ENCODE results near the gene USP30.
"Not testable (repeated sequence)": the region's sequence is repeated elsewhere in the genome, so short reads cannot be mapped to it uniquely, and the experiment has no call there.

USP30 gene

GRCh38 chr12:109052414-109053323 lies at the start of gene USP30:
Gene USP30 (plus strand): TSS chr12:109052576. CDS start chr12:109052679, 103 bp downstream.
- DNase-seq (ENCODE audit: low read depth): peak; percentile 85

GRCh38 chr12:109004017-109004416 lies 48.4 kb upstream of the USP30 start:
- DNase-seq (ENCODE audit: low read depth): no peak

GRCh38 chr12:109009766-109010165 lies 42.6 kb upstream of the USP30 start:
- DNase-seq (ENCODE audit: low read depth): no peak

- no peak for DNase-seq (ENCODE audit: low read depth)
Observed at GRCh38 chr12:109010259-109010658, 42.1 kb upstream of the USP30 start.

GRCh38 chr12:109014984-109015765 lies 37.2 kb upstream of the USP30 start:
- DNase-seq (ENCODE audit: low read depth): no peak

GRCh38 chr12:109016016-109016415 lies 36.4 kb upstream of the USP30 start:
- no peak for DNase-seq (ENCODE audit: low read depth)

GRCh38 chr12:109016978-109017377 lies 35.4 kb upstream of the USP30 start:
- no peak for DNase-seq (ENCODE audit: low read depth)

- DNase-seq (ENCODE audit: low read depth): no peak
Observed at GRCh38 chr12:109018296-109018695, 34.1 kb upstream of the USP30 start.

- no peak for DNase-seq (ENCODE audit: low read depth)
Observed at GRCh38 chr12:109020146-109020795, 32.1 kb upstream of the USP30 start.

GRCh38 chr12:109020796-109021380 lies 31.5 kb upstream of the USP30 start, which contains the start of gene SVOP:
Gene SVOP (minus strand): TSS chr12:109021068. CDS start chr12:109020868, 200 bp downstream.
- DNase-seq (ENCODE audit: low read depth): peak; percentile 54

GRCh38 chr12:109027767-109028166 lies 24.6 kb upstream of the USP30 start:
- no peak for DNase-seq (ENCODE audit: low read depth)

- DNase-seq (ENCODE audit: low read depth): not testable (repeated sequence)
Observed at GRCh38 chr12:109028624-109029023, 23.8 kb upstream of the USP30 start.

- no peak for DNase-seq (ENCODE audit: low read depth)
Observed at GRCh38 chr12:109029411-109029810, 23.0 kb upstream of the USP30 start.

- DNase-seq (ENCODE audit: low read depth): no peak
Observed at GRCh38 chr12:109033239-109034196, 18.9 kb upstream of the USP30 start.

- DNase-seq (ENCODE audit: low read depth): no peak
Observed at GRCh38 chr12:109036975-109037374, 15.4 kb upstream of the USP30 start.

- no peak for DNase-seq (ENCODE audit: low read depth)
Observed at GRCh38 chr12:109044241-109044640, 8.1 kb upstream of the USP30 start.

GRCh38 chr12:109047081-109047805 lies 5.1 kb upstream of the USP30 start:
- no peak for DNase-seq (ENCODE audit: low read depth)

- DNase-seq (ENCODE audit: low read depth): not testable (repeated sequence)
Observed at GRCh38 chr12:109048706-109049105, 3.7 kb upstream of the USP30 start.

- DNase-seq (ENCODE audit: low read depth): not testable (repeated sequence)
Observed at GRCh38 chr12:109049794-109050193, 2.6 kb upstream of the USP30 start.

GRCh38 chr12:109052097-109052413 lies 321 bp upstream of the USP30 start:
- no peak for DNase-seq (ENCODE audit: low read depth)
